Liver (tissue), 3 donors: ENCODE data around the gene MFSD11.

Source experiments
- CTCF ChIP-seq: fragments of 150-350 bp; IDR thresholded peaks from 2 replicates; pipeline ENCODE4 v1.5.1; 2017; ENCODE audit warnings: improper control_type of control experiment, low read depth, low read length; ENCODE audit not compliant: missing input control
- EGR1 ChIP-seq, 2 donors: IDR thresholded peaks; 2 replicates each; pipeline ENCODE4 v1.6.1; 2016 to 2018; ENCODE audit warnings: antibody characterized with exemption in 2 of 2, low read depth in 2 of 2
- GABPA ChIP-seq, 2 donors: IDR thresholded peaks in 1 of 2; conservative IDR thresholded peaks in 1 of 2; 2 replicates each; pipeline ENCODE4 v1.6.1; 2016; ENCODE audit warnings: antibody characterized with exemption in 2 of 2, mild to moderate bottlenecking in 1 of 2, moderate library complexity in 1 of 2
- HNF4A ChIP-seq, 2 donors: conservative IDR thresholded peaks; 2 replicates each; pipeline ENCODE4 v1.6.1; 2016; ENCODE audit warnings: antibody characterized with exemption in 2 of 2, mild to moderate bottlenecking in 2 of 2
- RAD21 ChIP-seq, 2 donors: IDR thresholded peaks; 2 replicates each; pipeline ENCODE4 v1.6.1; 2016; ENCODE audit warnings: antibody characterized with exemption in 2 of 2, mild to moderate bottlenecking in 2 of 2
- REST ChIP-seq: IDR thresholded peaks from 2 replicates; pipeline ENCODE4 v1.6.1; 2016; ENCODE audit warnings: antibody characterized with exemption, mild to moderate bottlenecking
- TAF1 ChIP-seq: conservative IDR thresholded peaks from 2 replicates; pipeline ENCODE4 v1.6.1; 2016; ENCODE audit warnings: antibody characterized with exemption, mild to moderate bottlenecking
- YY1 ChIP-seq: IDR thresholded peaks from 2 replicates; pipeline ENCODE4 v1.6.1; 2016; ENCODE audit warnings: antibody characterized with exemption, mild to moderate bottlenecking
- donor health status: healthy.
- donor health status: healthy.

GRCh38 chr17:76811834-76812233 is 73.9 kb downstream of the MFSD11 start:
- TF ChIP-seq CTCF (no peak), RAD21 (IDR thresholded peaks at IDR 0.05) (no peak), EGR1 (IDR thresholded peaks at IDR 0.05; ENCODE audit: low read depth in 2 of 2) (no peak), HNF4A (conservative IDR thresholded peaks at IDR 0.05) (no peak), TAF1 (no peak), YY1 (no peak), GABPA (IDR thresholded peaks at IDR 0.05 in 1 of 2, conservative IDR thresholded peaks at IDR 0.05 in 1 of 2) (no peak), REST (no peak)
